Measurements from ENCODE around the gene SLC27A1.
"Not testable (repeated sequence)": the region's sequence is repeated elsewhere in the genome, so short reads cannot be mapped to it uniquely, and the experiment has no call there.

The SLC27A1 gene

DNA sequence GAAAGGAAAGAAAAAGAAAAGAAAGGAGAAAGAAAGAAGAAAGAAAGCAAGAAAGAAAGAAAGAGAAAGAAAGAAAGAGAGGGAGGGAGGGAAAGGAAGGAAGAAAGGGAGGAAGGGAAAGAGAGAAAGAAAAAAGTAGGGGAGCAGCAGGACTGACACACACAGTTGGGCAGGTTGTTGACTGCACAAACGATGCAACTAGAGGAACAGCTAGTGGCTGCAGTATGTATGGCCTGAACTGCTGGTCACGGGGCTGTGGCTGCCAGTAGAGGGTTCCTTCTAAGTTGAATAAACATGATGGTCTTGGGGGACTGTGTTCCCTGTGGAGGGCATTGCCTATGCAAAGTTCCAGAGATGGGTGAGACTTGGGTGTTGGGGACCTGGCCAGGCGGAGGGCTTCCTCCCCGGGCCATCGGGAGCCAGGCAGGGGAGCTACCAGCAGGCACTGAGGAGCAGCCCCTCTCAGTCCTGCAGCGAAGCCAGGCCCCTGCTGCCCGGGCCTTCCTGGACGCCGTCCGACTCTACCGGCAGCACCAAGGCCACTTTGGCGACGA, 68.4 kb downstream of the SLC27A1 start:
- DNase-seq (ENCODE audit: low read depth in 3 of 3) = no peak

DNA sequence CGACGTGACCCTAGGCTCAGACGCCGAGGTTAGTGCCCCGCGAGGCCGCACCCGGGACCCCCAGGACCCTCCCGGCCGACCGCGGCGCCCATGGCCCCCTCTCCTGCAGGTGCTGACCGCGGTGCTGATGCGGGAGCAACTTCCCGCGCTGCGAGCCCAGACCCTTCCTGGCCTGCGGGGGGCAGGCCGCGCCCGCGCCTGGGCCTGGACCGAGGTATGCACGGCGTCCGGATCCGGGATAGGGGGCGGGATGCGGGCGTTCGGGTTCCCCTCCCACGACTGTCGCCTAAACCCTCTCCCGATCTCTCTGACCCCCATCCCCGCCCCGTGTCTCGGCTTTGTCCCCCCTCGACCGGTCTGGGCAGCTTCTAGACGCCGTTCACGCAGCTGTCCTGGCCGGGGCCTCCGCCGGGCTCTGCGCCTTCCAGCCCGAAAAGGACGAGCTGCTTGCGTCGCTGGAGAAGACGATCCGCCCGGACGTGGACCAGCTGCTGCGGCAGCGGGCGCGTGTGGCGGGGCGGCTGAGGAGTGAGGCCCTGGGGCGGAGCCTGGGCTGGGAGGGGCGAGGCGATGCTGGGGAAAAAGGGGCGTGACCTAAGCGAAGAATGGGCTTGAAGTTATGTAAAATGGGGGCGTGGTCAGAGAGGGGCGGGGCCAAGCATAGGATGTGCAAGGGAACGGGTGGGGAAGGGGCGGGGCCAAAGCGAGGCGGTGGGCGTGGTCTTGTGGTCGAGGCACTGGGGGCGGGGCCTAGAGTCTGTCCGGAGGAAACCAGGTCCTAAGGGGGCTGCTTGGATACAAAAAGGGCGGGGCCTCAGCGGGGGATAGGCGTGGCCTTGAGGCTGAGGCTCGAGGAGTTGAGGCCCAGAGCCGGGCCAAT, 69.2 kb downstream of the SLC27A1 start:
- peak; percentile 84 to 94 (median 88) for DNase-seq (ENCODE audit: low read depth in 3 of 3)

DNA sequence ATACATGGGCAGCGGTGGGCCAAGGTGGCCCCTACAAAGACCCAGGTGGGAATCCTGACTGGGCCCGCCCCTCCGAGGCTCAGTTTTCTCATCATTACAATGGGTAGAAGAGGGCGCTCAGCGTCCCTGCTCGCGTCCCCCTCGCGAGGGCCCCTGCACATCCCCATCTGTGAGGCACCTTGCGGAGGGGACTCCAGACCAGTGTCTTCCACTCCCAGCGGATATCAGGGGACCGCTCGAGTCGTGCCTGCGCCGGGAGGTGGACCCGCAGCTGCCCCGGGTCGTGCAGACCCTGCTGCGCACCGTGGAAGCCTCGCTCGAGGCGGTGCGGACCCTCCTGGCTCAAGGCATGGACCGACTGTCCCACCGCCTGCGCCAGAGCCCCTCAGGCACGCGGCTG, 69.8 kb downstream of the SLC27A1 start:
- no peak for DNase-seq (ENCODE audit: low read depth in 3 of 3)

DNA sequence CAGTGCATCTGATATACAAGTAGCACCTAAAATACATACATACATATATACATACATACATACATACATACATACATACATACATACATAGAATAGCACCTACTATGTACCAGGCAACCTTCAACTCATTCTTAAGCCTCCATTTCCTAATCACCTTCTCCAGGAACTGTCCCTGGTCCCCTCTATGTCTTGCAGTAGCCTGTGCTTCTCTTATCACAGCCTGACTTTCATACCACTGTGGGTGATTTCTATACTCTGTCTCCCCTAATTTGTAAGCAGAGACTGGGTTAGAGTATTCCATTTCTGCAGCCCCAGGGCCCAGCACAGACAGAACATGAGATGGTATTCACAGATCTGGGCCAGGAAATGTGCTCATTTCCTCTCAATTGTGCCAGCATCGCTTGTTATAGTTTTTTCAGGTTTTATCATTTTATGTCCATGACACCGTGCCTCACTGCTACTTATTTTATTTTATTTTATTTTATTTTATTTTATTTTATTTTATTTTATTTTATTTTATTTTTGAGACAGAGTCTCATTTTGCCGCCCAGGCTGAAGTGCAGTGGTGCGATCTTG, 70.9 kb downstream of the SLC27A1 start:
- DNase-seq (ENCODE audit: low read depth in 3 of 3) = no peak

DNA sequence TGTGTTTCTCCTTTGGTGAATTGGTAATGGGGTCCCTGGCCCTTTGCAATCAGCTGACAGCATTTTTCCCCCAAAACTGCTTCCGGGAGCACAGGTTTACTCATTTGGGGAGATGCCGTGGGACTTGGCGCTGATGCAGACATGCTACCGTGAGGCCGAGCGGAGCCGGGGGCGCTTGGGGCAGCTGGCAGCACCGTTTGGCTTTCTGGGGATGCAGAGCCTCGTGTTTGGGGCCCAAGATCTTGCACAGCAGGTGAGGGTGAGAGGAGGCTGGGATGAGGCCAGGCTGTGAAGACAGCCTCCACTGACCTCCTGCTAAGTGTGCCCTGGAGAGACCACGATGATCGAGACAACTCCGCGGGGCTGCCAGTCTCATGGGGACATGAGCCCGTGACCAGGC, 71.7 kb downstream of the SLC27A1 start:
- no peak for DNase-seq (ENCODE audit: low read depth in 3 of 3)

DNA sequence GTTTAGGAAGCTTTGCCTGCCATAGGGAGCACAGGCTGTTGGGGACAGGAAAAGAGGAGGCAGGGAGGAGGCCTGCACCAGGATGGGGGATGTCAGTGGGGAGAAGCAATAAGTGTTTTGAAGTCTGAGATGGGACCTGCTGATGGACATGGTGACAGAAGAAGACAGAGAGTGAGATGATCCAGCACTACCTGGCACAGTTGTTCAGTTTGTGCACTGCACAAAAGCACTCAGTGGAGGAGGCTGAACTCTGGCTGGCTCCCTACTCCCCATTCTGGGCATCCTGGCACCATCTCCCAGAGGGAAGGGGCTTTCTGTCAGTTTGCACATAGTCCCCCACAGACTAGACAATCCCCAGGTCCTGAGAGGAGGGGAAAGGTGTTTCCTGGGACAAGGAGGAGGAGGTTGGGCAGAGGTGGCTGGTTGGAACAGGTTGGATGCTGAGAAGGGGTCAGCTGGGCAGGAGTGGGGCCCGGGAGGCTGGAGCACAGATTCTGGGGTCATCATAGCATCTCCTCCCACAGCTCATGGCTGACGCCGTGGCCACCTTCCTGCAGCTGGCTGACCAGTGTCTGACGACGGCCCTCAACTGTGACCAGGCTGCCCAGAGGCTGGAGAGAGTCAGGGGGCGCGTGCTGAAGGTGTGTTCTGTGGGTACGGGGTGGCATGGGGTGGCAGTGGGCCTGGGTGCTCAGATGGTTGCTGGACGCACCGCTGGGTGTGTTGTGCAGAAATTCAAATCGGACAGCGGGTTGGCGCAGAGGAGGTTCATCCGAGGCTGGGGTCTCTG, 72.7 kb downstream of the SLC27A1 start:
- DNase-seq (ENCODE audit: low read depth in 3 of 3) = no peak

DNA sequence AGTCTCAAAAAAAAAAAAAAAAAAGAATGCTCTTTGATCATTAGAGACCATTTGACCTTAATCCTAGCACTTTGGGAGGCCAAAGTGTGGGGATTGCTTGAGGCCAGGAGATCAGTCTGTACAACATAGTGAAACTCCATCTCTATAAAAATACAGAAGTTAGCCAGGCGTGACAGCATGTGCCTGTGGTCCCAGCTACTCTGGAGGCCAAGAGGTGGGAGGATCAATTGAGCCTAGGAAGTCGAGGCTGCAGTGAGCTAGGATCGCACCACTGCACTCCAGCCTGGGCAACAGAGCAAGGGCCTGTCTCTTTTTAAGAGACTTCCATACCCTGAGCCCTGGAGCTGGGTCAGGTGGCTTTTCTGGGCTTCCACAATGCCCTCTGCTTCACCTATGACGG, 73.7 kb downstream of the SLC27A1 start:
- no peak for DNase-seq (ENCODE audit: low read depth in 3 of 3)

DNA sequence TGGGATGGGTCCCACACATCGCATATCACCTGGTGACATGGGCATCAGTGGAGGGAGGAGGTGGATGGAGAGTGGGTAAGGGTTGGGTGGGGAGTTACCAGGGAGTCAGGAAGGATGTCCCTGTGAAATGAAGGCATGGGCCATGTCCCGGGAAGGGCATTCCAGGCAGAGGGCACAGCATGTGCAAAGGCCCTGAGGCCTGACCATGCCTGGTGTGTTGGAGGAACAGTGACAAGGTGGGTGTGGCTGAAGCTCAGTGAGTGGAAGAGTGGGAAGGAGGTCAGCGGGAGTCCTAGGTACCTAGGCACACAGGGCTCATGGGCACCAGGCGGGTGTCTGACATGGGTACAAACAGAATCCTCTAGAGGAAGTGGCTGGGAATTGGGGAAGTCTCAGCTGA, 74.1 kb downstream of the SLC27A1 start:
- no peak for DNase-seq (ENCODE audit: low read depth in 3 of 3)

DNA sequence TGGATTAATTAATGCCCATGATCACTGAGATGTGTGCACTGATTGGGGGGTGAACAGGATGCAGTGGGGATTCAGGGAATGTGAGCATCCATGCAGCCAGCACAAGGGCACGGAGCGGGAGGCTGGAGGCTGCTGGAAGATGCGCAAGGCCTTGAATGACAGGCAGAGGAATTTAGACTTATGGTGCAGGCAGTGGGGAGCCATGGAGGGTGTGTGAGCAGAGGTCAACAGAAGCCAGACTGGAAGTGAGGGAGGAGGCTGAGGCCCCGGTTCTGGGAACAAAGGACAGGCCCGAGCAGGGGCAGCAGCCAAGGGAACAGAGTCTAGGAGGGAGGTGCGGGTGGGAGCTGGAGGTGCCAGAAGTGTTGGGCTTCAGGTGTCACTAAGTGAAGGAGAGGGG, 77.8 kb downstream of the SLC27A1 start:
- DNase-seq (ENCODE audit: low read depth in 3 of 3) = no peak

DNA sequence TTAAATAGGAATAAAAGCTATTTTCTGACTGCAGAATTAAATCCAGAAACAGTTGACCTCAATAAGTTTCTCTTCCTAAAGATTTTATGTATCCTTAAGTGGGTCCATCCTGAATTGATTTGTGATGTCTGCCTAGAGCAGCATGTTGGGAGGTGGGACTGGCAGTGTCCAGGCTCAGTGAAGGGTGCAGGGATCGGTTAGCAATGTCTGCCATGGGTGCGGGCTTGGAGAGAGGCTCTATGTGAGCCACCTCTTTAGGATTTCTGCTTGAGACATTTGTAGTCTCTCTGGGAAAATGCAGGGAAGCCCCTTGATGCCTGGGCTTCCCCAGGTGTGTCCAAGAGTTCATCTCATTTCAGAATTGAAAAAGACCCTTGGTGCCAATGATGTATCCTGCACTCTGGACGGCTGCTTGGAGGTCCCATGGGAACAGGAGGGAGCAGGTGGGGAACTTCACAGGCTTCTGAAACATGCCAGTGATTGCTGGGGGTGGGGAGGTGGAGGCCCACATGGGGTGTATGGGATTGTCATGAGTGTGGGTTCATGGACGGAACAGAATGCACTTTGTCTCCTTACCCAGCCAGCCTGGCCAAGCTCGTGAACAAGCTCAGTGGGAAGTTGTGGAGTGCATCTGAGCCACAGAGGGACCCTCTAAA, 78.9 kb downstream of the SLC27A1 start:
- no peak for DNase-seq (ENCODE audit: low read depth in 3 of 3)

DNA sequence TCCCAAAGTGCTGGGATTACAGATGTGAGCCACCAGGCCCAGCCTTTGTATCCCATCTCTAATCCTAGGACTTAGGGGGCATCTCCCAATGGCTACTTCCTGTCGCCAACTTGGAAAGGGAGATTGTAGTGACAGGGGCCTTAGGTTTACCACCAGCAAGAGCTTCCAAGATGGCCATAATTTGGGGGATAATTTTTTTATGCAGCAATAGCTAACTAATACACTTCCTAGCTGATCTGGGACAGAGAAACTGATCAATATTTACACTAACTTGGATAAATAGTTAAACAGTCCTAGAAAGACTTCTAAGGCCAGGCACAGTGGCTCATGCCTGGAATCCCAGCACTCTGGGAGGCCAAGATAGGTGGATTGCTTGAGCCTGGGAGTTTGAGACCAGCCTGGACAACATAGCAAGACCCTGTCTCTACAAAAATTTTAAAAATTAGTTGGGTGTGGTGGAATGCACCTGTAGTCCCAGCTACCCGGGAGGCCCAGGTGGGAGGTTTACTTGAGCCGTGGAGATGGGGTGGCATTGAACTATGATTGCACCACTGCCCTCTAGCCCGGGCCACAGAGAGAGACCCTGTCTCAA, 79.8 kb downstream of the SLC27A1 start:
- DNase-seq (ENCODE audit: low read depth in 3 of 3) = no peak

DNA sequence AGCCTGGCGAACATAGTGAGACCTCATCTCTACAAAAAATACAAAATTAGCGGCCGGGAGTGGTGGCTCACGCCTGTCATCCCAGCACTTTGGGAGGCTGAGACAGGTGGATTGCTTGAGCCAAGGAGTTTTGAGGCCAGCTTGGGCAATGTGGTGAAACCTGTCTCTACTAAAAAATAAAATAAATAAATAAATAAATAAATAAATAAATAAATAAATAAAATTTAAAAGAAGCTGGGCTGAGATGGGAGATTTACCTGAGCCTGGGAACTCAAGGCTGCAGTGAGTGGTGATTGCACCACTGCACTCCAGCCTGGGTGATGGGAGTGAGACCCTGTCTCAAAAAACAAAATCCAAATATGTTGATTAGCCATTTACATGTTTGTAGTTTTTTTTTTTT, 82.4 kb downstream of the SLC27A1 start:
- DNase-seq (ENCODE audit: low read depth in 3 of 3) = not testable (repeated sequence)

DNA sequence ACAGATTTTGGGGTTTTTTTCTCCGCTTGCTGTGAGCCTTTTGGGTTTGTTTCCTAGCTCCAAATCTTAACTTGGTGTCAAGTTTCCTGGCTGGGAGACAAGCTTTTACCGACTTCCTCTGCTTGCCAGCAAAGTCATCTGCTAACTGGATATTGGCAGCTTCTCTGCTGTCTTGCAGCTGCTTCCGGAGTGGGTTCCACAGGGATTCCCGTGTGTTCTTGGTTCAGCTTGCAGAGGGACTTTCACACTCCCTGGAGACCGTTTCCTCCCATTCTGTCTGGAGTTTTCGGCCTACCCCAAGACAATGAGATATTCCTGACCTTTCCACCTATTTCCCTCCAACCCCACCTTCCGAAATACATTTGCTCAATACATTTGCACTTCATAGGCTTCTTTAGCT, 82.9 kb downstream of the SLC27A1 start:
- DNase-seq (ENCODE audit: low read depth in 3 of 3) = no peak

DNA sequence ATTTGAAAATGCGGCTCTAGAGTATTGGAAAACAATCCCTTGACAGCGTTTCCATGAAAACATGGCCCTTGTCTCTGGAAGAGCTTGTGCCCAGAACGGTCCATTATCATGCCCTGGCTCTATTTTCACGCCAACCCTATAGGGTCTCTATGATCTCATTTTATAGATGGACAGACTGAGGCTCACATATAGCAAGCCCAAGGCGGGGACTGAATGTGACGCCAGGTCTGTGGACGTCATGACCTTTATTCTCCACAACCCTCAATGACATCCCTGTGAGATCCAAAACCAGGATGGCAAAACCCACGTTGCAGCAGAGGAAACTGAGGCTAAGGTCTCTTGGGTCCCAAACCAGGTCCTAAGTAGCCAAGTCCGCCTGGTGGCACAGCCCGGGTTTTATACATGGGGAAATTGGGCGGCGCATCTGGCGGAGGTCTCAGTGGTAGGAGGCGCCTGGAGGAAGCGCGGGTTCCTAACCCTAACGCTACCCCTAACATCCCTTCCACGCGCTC, 84.7 kb downstream of the SLC27A1 start:
- no peak for DNase-seq (ENCODE audit: low read depth in 3 of 3)

DNA sequence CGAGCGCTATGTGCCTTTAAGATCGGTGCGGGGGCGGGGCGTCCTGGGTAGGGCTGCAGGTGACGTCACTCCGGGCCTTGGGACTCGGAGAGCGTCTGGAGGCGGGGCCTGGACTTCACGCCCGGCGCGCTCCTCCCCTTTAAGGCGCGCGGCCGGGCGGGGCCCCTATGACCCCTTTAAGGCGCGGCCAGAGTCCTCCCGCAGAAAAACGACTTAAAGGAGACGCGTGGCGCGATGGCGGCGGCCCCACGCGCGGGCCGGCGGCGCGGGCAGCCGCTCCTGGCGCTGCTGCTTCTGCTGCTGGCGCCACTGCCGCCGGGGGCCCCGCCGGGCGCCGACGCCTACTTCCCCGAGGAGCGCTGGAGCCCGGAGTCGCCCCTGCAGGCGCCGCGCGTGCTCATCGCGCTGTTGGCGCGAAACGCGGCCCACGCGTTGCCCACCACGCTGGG, 85.2 kb downstream of the SLC27A1 start, which contains the start of gene COLGALT1:
Gene COLGALT1 (plus strand): TSS at position 170 of the 449 bp plus-strand sequence. CDS start 65 bp downstream, at position 235.
- peak; percentile 98 to 100 (median 98) for DNase-seq (ENCODE audit: low read depth in 3 of 3)
